Activated CD8-positive, alpha-beta T cell treated with anti-CD3 and anti-CD28 coated beads for 36 hours (primary cell): Measurements from ENCODE around the gene FAM149A. TPM values are rescaled to one million over a fixed set of nuclear protein-coding genes. Genes with fewer than 3 reads are reported as not detected.

Experiments
- ATAC-seq: fragments of 200-7000 bp; cut with Tn5 transposase; one replicate; pipeline ENCODE4 v1.10.0; 2021; ENCODE audit warnings: mild to moderate bottlenecking, moderate library complexity
- CTCF ChIA-PET: fragments of 350-600 bp; sonication (Branson Sonifier 250); formaldehyde crosslinking; loops from one replicate; lab custom pipeline; 2021; ENCODE audit warnings: antibody characterized with exemption; lab: Charles Lee
- POLR2A ChIA-PET: fragments of 350-600 bp; sonication (Branson Sonifier 250); formaldehyde crosslinking; loops from one replicate; lab custom pipeline; 2021; ENCODE audit warnings: antibody characterized with exemption; lab: Charles Lee
- DNase-seq: peaks from one replicate; pipeline ENCODE4 v3.0.0-alpha.2; 2020
- H3K27ac Mint-ChIP-seq: one replicate; pipeline ENCODE4 v1.8.0; 2021; ENCODE audit warnings: mild to moderate bottlenecking, mixed read lengths
- H3K27me3 Mint-ChIP-seq: one replicate; pipeline ENCODE4 v1.8.0; 2021; ENCODE audit warnings: mixed read lengths
- H3K36me3 Mint-ChIP-seq: one replicate; pipeline ENCODE4 v1.8.0; 2021; ENCODE audit warnings: low read depth, mixed read lengths
- H3K4me1 Mint-ChIP-seq: one replicate; pipeline ENCODE4 v1.8.0; 2021; ENCODE audit warnings: low read depth, mixed read lengths
- H3K4me3 Mint-ChIP-seq: one replicate; pipeline ENCODE4 v1.8.0; 2021; ENCODE audit warnings: mild to moderate bottlenecking, moderate library complexity, mixed read lengths
- H3K9me3 Mint-ChIP-seq: one replicate; pipeline ENCODE4 v1.8.0; 2021; ENCODE audit warnings: mixed read lengths
- CTCF ChIP-seq: fragments of 200-600 bp; IDR thresholded peaks from one replicate; pipeline ENCODE4 v1.8.0; 2022; ENCODE audit warnings: antibody characterized with exemption, mild to moderate bottlenecking
- intact Hi-C: fragments of 100-400 bp; cut with micrococcal nuclease; formaldehyde crosslinking; loops from one replicate; pipeline ENCODE4 v1.10.0; 2022
- total RNA-seq, 2 experiments: library from RNA; stranded (reverse); gene quantifications; one replicate each; pipeline ENCODE4 v1.2.3, GENCODE V29; 2021

The FAM149A gene
- total RNA-seq, 2 experiments from 2014 or later: 0.38 to 0.52 TPM

GRCh38 chr4:186189656-186190055 is 85.2 kb downstream of the FAM149A start:
- intact Hi-C loops: no loop called here

GRCh38 chr4:186190581-186191199 is 86.2 kb downstream of the FAM149A start:
- Mint-ChIP-seq H3K27me3 (no peaks in the 10 kb centered on the region), H3K27ac (peak overlapping the region; percentile 96), H3K9me3 (no peaks in the 10 kb centered on the region), H3K4me3 (peak overlapping the region; percentile 89), H3K4me1 (peaks cover 32% of the 10 kb centered on the region), H3K36me3 (peaks cover 9% of the 10 kb centered on the region)
- CTCF ChIA-PET: interaction anchor here (1.1 to 1.4 kb wide), 2 partner anchors 31 to 41 kb away, joined by 3 to 4 read pairs; no protein-coding TSS in a partner anchor
- intact Hi-C loops: no loop called here
- DNase-seq (peak; percentile 54), ATAC-seq (peak; percentile 35)
- no peak for TF ChIP-seq CTCF
- POLR2A ChIA-PET: interaction anchor here (0.6 to 1.0 kb wide), 4 partner anchors 12 to 1929 kb away, joined by 3 to 4 read pairs (median 3); no protein-coding TSS in a partner anchor

More at GRCh38 chr4:186189656-186190055, 85.2 kb downstream of the FAM149A start:
- ATAC-seq (no peak), DNase-seq (peak; percentile 12)
- Mint-ChIP-seq H3K4me1 (peaks cover 32% of the 10 kb centered on the region), H3K4me3 (peak overlapping the region; percentile 89), H3K27ac (peak overlapping the region; percentile 96), H3K9me3 (no peaks in the 10 kb centered on the region), H3K27me3 (peaks cover 2% of the 10 kb centered on the region), H3K36me3 (peaks cover 2% of the 10 kb centered on the region)
- ChIA-PET CTCF (interaction anchor here (0.9 to 1.1 kb wide), 2 partner anchors 12 to 40 kb away, joined by 3 read pairs; no protein-coding TSS in a partner anchor), POLR2A (interaction anchor here (0.8 to 1.0 kb wide), 2 partner anchors 28 to 45 kb away, joined by 3 to 4 read pairs; no protein-coding TSS in a partner anchor)
- no peak for TF ChIP-seq CTCF

- POLR2A ChIA-PET: interaction anchor here (0.6 to 1.5 kb wide), 4 partner anchors 11 to 1930 kb away, joined by 3 to 4 read pairs (median 3); no protein-coding TSS in a partner anchor
- DNase-seq: peak; percentile 91
- CTCF ChIA-PET: interaction anchor here (1.4 to 2.7 kb wide), 2 partner anchors 10 to 32 kb away, joined by 4 to 13 read pairs; no protein-coding TSS in a partner anchor
- intact Hi-C loops: no loop called here
- TF ChIP-seq CTCF: peak; percentile 50
- ATAC-seq: peak; percentile 86
- Mint-ChIP-seq H3K27me3 (no peaks in the 10 kb centered on the region), H3K4me1 (peaks cover 32% of the 10 kb centered on the region), H3K27ac (peak within 1 kb of the TSS; percentile 96), H3K4me3 (peak within 1 kb of the TSS; percentile 97), H3K9me3 (no peaks in the 10 kb centered on the region), H3K36me3 (peaks cover 16% of the 10 kb centered on the region)
These were observed 86.9 kb downstream of the FAM149A start, which contains the start of gene CYP4V2 for GRCh38 chr4:186191200-186192065. CYP4V2 (plus strand) TSS chr4:186191567; CDS start chr4:186191824, 257 bp downstream.

- DNase-seq (peak; percentile 45), ATAC-seq (peak; percentile 7)
- Mint-ChIP-seq H3K9me3 (no peaks in the 10 kb centered on the region), H3K4me1 (peaks cover 32% of the 10 kb centered on the region), H3K27ac (peak overlapping the region; percentile 93), H3K36me3 (peaks cover 21% of the 10 kb centered on the region), H3K27me3 (no peaks in the 10 kb centered on the region), H3K4me3 (peak overlapping the region; percentile 97)
- ChIA-PET CTCF (interaction anchor here (1.4 to 2.7 kb wide), 2 partner anchors 10 to 33 kb away, joined by 4 to 13 read pairs; no protein-coding TSS in a partner anchor), POLR2A (interaction anchor here (1.0 to 1.5 kb wide), 2 partner anchors 10 to 46 kb away, joined by 3 to 4 read pairs; no protein-coding TSS in a partner anchor)
- intact Hi-C loops: no loop called here
- TF ChIP-seq CTCF: no peak
These were observed 87.6 kb downstream of the FAM149A start for GRCh38 chr4:186192066-186192612.
